Fibroblast of pulmonary artery (primary cell): Measurements from ENCODE around the gene LYRM1.

Source experiments
- DNase-seq: peaks from one replicate; pipeline ENCODE4 v3.0.0-alpha.2; 2010; ENCODE audit warnings: low read depth
- H3K4me3 ChIP-seq: replicated peaks from 2 replicates; pipeline ENCODE4 v1.5.1; 2011; ENCODE audit warnings: low read depth, mild to moderate bottlenecking, control low read depth, low read length, moderate library complexity
- CTCF ChIP-seq: IDR thresholded peaks from 2 replicates; pipeline ENCODE4 v1.5.1; 2011; ENCODE audit warnings: mild to moderate bottlenecking, control low read depth, low read length, inconsistent platforms; ENCODE audit errors: missing control alignments

The LYRM1 gene

GRCh38 chr16:20866145-20866772, 34.3 kb upstream of the LYRM1 start:
- peak; percentile 85 for DNase-seq
- no peak overlapping the region for H3K4me3 ChIP-seq
- TF ChIP-seq CTCF, result no peak

DNA sequence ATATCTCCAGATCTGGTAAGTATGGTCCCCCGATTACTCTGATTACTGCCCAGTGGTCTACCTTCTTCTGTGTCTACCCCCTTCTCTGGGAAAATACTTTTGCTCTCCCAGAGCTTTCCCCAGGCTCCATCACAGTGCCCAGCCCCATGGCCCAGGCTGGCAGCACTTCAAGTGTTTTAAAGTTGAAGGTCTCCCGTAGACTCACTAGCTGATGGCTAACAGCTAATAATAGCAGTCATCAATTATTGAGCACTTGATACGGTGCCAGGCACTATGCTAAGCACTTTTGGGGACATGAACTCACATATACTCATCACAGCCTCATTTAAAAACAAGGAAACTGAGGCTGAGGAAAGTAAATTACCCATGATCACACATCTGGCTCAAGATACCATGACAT, 33.8 kb upstream of the LYRM1 start:
- no peak overlapping the region for H3K4me3 ChIP-seq
- DNase-seq, result no peak
- TF ChIP-seq CTCF, result no peak

GRCh38 chr16:20867585-20867984, 33.0 kb upstream of the LYRM1 start:
- H3K4me3 ChIP-seq, result no peak overlapping the region
- peak; percentile 43 for DNase-seq
- no peak for TF ChIP-seq CTCF

DNA sequence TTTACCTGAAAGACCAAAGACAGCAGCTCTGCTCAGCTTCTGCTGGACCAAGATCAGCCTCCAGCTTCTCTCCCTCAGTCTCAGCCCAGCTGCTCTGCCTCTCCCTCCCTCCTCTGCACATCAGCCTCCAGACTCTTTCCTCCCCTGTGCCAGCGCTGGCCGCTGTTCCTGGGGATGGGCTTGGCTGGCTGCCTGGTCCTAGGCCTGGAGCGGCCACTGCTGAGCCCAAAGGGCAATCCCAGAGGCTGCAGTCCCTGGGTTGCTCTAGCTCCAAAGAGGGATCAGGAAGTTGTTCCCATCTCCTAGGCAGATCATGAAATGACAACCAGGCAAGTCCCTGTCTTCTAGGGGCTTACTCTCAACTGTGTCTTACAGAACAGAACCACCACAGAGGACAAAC, 31.7 kb upstream of the LYRM1 start:
- DNase-seq, result peak; percentile 71
- TF ChIP-seq CTCF, result no peak
- no peak overlapping the region for H3K4me3 ChIP-seq

DNA sequence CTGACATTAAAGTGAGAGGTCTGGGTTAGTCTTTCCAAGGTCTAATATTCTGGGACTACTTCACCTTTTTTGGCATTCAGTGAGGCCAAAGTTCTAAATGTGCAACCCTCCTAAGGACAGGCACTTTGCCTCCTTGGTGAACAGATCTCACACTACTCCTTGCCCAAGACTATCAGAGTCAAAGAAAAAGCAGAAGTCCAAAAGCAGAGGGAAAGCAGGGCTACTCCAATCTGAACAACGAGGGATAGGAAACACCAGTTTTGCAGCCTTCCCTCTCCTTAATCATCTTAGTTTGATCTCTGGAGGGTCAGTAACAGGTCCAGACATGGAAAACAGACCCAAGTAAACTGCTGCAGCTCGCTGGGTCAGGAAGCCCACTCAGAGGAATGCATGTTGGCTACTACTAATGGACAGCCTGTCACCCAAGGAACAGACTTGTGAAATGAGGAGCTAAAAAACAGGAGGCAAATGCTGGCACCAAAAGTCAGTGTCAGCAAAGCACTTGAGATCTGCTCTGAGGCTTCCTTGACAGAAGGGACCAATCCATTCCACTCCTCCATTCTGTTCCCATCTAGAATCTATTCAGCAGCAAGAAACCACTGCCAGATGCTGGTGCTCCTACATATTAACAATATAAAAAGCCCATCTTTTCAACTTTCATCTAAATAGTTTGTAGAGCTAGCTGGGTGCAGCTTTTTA, 30.3 kb upstream of the LYRM1 start:
- no peak overlapping the region for H3K4me3 ChIP-seq
- TF ChIP-seq CTCF, result no peak
- no peak for DNase-seq

DNA sequence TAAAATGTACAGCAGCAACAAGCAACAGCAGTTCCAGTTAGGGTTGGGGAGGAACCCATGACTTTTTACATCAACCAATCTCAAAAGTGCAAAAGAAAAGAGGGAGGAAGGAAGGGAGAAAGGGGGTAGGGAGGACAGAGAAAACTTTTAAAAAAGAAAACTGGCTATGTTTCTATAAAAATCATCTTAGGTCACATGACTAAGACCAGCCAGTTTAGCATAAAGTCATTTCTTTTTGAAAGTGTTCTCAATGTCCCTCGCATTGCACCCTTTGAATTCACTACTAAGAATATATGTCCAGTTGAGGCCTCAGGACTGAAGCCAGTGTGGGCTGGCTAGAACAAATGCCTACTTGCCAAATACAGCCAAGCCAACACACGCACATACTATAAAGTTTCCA, 29.3 kb upstream of the LYRM1 start:
- no peak overlapping the region for H3K4me3 ChIP-seq
- DNase-seq, result no peak
- TF ChIP-seq CTCF, result no peak
